GM18870 (cell line): Measurements from ENCODE around the gene ATP1A3.

Source experiments
- ATAC-seq: cut with Tn5 transposase; IDR thresholded peaks from one replicate; pipeline ENCODE4 v1.9.1; 2021; ENCODE audit warnings: moderate library complexity; ENCODE audit not compliant: unreplicated experiment

ATP1A3 gene

DNA sequence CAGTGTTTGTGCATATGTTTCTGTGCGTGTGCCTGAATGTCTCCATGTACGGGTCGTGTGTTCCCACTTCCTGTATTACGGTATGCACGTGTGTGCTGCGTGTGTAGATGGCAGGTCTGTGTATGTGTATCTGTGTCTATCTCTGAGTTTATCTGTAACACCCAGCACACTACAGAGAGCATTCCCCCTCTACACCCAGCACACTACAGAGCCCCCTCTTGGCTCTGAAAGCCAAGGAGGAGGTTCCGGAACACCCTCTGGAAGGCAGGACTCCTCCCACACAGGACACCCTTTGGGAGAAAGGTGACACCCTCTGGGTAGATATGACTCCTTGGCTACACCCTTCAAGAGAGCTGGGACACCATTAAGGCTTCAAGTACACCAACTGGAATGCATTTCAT is 63.7 kb downstream of the ATP1A3 start:
- no peak for ATAC-seq

DNA sequence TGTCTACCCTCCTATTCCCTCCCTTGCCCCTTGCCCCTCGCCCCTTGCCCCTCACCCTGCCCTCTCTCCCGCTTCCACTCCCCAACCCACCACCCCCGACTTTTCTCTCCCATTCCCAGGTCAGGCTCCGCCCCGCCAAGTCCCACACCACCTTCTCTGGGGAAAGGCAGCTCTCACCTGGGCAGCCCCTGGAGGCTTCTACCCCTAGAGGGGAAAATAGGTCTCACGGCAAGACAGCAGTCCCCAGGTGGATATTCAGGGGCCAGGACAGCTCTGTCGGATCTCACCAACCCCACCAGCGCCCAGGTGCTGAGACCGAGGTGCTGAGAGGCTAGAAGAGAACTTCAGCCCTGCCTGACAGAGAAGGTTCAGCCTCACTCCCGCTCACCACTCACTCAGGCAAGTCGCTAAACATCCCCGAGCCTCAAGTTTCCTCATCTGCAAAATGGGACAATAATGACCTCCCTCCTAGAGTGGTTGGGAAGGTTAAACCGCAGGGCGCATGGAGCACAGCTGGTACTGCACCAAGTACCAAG is 64.4 kb downstream of the ATP1A3 start:
- ATAC-seq = no peak

DNA sequence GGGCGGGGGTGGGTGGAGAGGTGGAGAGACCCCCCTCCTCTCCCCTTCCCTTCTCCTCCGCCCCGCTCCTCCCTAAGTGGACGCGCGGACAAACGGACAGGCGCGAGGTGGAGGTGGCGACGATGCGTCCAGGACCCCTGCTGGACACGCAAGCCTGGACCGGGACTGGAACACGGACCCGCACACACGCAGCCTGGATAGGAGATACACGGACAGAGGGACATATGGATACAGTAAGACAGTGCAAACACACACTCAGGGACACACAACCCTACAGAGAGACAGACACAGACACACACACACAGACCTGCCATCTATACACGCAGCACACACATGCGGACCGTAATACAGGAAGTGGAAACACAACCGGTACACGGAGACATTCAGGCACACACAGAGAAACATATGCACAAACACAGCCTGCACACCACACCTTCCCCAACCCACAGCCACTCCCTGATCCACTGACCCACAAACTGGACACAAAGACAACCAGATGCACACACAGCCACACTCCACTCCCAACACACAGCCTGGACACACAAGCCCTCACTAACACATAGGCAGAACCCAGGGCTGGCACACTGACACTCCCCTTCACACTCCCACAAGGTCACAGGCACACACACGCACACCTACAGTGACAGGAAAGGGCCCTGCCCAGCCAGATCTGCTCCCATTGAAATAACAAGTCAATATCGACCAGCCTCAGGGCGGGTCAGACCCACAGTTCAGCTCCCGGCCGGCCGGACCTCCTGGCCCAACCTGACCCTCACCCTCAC is 65.1 kb downstream of the ATP1A3 start:
- no peak for ATAC-seq

DNA sequence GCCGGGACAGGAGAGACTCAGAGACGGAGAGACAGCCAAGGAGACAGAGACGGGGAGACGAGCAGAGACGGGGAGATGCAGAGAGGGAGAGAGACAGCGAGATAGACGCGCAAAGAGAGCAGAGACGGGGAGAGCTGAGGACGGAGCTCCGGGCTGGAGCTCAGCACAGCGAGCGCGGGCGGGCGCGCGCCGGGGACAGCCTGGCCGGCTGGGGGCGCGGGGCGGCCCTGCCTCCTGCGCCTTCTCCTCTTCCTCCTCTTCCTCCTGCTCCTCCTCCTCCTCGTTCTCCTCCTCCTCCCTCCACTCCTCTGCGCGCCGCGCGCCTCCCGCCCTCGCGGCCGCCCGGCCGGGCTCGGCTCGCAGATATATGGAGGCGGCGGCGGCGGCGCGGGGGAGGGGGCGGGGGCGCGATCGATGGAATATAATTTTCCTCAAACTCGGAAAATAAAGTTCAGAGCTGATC is 65.8 kb downstream of the ATP1A3 start, which contains the start of gene ERFL:
TSS of gene ERFL (minus strand) at position 229 of the 463 bp plus-strand sequence. CDS start 15,530 bp downstream, outside the sequence.
- ATAC-seq = no peak

DNA sequence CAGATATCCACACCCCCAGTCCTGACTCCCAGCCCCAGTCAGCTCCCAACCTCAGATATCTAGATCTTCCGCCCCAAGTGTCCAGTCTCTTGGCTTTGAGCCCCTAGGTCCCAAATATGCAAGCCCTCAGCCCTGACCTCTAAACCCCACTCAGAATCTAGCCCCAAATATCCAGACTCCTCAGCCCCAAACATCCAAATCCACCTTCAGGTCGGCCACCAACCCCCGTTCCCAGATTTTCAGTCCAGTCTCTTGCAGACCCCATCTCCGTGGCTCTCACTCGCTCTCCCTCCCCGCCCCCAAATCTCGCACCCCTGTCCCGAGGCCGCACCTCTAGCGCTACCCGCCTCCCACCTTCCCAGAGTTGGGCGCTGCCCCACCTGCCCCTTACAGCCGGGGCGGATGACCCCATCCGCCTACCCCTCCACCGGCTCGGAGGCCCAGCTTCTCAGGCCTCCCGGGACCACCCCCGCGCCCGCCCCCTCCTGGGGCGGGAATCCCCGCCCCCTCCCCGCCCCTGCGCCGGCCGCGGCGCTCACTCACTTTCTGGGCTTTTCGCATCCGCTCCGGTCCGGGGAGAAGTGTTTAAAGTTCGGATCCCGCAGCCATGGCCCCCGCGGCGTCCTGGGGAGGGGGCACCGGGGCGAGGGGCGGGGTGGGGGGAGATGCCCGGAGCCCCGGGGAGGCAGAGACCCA is 66.4 kb downstream of the ATP1A3 start:
- no peak for ATAC-seq

DNA sequence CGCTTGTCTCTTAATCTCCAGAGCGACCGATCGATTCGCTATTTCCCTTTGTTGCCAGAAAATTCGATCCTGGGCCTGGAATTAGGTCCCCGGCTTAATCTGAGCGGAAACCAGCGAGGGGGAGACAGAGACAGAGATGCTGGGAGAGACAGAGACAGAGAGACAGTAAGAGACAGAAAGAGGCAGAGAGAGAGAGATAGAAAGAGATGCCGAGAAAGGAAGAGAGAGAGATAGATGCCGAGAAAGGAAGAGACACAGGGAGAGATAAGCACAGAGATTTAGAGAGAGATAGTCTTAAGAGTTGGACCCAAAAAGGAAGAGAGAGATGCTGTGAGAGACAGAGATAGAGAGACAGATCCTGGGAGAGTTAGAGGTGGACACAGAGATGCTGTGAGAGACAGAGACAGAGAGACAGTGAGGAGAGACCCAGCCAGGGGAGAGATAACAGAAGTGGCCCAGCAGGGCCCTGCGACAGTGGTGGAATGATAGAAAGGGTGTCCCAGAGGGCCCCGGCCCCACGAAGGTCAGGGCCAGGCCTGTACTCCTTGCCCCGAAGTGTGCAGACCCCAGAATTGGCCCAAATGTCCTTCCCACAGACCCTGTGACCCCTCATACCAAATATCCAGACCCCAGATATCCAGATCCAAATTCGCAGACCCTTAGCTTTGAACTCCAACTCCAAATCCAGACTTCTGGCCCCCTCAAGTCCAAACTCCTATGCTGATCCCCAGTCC is 67.1 kb downstream of the ATP1A3 start:
- no peak for ATAC-seq

DNA sequence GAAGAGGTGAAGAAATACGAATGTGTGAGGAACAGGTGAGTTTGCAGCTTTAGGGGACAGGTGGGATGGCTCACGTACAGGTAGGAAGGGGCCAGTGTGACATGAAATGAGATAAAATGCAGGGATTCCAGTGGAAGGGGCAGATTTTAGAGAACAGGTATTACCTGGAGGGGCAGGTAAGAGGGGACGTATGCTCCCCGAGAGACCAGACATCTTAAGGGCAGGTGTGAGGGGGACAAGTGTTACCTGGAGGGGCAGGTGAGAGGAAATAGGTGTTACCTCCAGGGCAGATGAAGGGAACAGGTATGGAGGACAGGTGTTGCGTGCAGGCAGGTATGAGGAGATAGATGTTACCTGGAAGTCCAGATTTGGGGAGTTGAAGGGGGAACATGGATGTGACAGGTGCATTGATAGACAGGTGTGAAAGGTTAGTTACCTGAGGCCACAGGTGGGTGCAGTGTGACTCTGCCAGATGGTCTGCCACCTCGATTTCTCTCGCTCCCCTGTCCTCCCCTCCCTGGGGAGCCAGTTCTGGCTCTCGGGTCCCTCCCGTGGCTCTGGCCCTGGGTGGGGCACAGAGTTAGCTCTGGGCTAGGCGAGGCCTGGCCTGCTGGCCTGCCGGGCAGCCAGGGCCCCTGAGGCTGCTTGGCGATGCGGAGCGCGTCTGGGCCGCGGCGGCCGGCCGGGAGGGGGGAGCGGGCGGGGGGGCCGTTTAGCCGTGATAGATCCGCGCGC is 67.8 kb downstream of the ATP1A3 start:
- ATAC-seq = no peak

DNA sequence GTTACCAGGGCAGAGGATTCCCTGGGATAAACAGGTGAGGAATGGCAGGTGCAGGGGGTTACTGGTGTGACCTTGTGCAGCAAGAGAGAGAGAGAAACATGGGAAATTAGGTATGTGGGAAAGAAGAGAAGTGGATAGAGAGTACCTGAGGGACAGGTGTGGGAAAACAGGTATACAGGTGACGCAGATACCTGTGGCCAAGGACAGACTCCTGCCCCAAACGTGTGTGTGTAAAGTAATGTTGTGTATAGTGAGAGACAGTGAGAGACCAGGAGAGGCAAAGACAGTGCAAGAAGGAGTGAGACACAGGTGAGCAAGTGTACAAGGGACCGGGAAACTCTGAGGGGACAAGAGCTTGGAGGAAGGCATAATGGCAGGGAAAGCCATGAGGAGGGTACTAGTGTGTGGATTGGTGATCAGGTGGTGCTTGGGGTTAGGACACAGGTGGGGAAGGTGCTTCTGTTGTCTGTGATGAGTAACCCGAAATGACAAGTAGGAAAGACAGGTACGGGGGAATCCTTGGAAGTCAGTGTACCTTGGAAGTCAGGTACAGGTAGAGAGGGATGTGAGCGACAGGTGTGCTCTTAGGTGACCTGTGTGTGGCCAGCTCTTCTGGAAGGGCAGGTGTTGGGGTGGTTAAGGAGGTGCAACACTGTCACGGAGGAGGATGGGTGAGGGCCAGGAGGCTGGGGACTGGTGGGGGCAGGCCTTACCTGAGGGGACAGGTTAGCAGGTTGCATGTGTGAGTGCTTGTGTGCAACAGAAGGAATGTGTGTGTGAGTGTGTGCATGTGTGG is 68.6 kb downstream of the ATP1A3 start:
- ATAC-seq = no peak

DNA sequence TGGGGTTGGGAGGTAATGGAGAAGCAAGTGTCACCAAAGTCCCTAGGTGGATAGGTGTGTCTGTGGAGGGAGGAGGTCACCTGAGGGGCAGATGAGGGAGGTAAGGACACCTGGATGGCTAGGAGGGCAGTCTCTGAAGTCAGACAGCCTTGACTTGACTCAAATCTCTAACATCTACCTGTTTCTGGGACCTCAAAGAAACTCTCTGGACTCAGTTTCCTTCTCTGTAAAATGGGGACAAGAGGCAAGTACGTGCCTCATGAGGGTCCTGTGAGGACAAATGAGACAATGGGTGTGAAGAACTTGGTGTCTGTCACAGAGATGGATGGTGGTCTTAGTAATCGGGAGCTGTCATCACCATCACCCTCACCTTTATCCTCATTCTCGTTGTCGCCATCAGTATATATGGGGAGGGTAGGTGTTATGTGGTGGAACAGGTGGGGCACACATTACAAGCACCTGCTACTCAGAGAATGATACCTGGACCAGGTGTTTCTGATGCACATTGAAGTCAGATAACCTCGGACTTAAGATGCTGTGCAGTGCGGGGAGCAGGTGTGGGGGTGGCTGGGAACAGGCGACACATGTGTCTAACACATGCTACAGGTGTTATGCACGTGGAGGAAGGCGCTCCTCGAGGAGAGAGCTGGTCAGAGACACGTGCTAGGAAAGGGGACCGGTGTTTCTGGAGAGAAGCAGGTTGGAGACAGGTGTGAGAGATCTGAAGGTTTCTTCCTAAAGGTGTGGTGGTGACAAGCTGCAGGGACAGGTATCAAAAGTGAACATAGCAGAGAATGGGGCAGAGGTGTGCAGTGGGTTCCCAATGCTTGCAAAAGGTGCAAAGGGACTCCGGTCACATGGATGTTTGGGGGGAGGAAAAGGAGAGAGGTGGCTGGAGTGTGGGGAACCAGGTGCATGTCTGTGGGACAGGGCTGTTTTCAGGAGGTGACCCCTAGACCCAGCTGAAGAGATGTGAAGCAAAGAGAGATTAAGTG is 69.6 kb downstream of the ATP1A3 start:
- ATAC-seq = no peak

DNA sequence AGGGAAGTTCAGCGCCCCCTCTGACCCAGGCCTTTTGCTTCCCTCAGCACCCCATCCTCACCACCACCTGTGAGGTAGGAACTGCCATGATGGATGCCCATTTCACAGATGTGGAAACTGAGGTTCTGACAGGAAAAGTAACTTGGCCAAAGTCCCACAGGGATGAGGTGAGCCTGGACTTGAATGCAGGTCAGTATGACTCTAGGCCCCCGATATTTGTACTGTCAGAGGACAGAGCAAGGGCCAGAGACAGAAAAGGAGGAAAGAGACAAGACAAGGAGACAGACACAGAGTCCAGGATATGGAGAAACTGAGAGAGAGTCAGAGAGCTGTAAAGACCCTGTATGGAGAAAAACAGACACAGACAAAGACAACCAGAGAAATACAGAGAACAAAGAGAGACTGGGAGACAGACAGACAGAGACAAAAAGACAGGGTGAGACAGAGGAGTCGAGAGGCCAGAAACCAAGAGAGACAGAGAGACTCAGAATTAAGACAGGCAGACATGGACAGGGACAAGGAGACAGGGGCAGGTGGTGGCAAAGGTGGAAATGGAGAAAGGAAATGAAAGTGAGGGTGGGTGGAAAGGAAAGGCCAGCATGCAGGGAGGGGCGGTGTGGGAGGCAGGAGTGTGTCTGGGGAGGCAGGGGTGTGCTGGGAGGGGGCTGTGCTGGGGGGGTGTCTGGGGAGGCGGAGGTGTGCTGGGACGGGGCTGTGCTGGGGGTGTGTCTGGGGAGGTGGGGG is 70.8 kb downstream of the ATP1A3 start:
- no peak for ATAC-seq

DNA sequence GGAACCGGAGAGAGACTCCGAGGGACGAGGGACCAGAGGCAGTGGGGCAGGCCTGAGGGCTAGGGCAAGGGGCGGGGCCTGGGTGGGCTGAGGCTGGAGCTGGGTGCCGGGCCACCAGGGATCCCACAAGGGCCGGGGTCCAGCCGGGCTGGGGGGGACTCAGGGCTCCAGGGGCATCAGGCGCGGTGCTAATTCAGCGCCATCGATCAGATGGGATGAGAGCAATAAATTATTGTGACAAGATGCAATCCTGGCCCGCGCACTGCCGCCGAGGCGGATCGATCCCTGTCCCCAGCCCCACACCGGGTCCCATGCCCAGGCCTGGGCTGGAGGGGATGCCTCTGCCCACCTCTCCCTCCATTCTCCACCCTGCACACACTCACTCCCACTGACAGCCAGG is 71.4 kb downstream of the ATP1A3 start:
- no peak for ATAC-seq

DNA sequence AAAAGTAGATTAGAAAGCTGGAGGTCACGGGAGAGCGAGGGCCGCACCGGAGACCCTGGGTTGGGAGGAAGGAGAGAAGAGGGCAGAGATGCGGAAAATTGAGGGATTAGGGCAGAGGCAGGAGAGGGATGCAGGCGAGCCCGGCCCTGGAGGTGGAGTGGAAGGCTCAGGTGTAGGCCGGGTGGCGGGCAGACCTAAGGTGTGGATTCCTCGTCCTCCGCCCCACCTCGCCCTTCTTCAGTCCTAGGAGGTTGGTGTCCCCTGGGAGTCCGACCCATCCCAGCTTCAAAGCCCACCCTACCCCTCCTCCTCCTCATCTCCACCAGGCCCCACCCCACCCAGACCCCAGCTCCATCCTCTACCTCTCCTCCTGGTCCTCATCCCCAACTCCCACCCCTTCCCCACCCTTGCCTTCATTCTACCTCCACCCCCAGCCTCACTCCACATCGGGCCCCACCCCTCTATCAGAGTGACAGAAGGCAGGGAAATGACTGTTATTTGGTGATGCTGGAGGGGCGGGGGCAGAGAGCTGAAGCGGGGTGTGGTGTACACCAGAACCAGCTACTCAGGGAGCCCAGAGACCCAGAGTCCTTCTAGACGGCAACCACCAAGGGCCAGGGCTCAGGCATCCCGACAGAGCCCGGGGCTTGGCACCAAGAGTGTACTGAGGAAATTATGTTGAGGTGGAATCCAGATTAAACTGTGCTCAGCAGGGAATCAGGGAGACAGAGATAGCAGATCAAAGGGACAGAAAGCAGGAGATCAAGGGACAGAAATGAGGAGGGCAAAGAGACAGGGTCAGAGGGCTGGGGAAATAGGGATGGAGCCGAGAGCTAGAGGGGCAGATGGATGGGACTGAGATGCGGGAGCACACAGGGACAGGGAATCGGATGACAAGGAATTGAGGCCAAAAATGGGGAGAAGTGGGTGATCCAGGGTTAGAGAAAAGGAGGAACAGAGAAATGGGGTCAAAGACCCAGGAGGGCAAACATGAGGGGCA is 72.2 kb downstream of the ATP1A3 start:
- no peak for ATAC-seq

DNA sequence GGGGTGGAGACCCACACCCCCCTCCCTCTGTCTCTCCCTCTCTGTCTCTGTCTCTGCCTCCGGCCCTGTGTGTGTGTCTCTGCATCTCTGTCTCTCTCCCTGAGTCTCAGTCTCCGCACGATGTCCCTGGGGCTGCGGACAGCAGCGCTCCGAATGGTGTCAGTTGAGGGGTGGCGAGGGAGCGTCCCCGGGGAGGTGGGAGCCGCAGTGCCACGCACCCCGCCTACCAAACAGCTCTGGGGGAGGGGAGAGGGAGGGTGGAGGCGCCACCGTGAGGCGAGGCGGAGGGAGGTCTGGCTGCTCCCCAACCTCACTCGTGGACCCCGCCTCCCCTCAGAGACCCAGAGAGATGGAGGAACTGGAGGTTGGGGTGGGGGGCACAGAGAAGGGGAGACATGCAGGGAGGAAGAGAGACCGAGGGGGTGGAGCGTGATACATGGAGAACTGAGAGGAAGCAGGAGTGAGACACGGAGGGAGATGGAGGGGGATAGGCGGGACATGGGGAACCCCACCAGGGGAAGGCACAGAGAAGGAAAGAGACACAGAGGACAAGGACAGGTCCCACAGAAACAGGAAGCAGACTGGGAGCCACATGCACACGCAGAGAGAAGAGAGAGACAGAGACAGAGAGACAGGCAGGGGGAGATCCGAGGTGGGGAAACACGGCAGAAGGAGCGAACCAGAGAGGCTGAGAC is 73.0 kb downstream of the ATP1A3 start:
- ATAC-seq = no peak

DNA sequence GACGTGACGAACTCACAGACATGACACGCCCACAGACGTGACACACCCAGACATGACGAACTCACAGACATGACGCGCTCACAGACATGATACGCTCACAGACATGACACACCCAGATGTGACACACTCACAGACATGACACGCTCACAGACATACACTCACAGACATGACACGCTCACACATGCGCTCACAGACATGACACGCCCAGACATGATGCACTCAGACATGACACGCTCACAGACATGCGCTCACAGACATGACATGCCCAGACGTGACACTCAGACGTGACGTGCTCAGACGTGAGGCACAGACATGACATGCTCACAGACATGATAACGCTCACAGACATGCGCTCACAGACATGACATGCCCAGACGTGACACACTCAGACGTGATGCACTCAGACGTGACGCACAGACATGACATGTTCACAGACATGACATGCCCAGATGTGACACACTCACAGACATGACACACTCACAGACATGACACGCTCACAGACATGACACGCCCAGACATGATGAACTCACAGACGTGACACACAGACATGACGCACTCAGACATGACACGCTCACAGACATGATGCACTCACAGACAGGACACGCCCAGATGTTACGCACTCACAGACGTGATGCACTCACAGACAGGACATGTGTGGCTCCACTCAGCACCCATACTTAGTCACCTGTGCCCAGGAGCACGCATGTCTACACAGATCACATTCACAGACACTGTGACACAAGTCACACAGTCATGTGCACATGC is 73.9 kb downstream of the ATP1A3 start:
- no peak for ATAC-seq

DNA sequence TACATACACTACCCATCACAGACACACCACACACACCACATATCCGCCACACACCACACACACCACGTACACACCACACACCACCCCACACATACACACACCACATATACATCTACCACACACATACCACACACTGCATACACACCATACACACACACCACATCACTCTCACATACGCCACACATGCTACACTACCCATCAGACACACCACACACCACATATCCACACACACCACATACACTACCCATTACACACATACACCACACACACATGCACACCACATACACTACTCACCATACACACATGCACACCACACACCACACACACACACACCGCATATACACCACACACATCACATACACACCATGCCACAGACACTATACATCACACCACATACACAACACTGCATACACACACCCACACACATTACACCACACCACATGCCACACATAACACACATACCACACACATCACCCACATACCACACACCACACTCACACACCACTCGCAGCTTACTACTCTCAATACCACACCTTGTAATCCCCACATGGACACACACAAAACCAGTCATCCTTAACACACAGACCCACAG is 75.3 kb downstream of the ATP1A3 start:
- ATAC-seq = no peak
